Measurements from ENCODE around the gene LIAS.

GRCh38 chr4:39458505-39459300, at the start of gene LIAS, which contains the start of gene RPL9:
- TF ChIP-seq EZH2phosphoT487 (IDR thresholded peaks at IDR 0.05; ENCODE audit: insufficient read depth, low read depth) (no peak), EZH2 (IDR thresholded peaks at IDR 0.05; ENCODE audit: insufficient read depth, poor library complexity, severe bottlenecking) (no peak)

All from GM23248 (cell line).